ENCODE data around the gene PLCG2. TPM values are rescaled to one million over a fixed set of nuclear protein-coding genes. Genes with fewer than 3 reads are reported as not detected.

PLCG2 gene
- total RNA-seq, 1 experiment from 2014 or later: 574 TPM

DNA sequence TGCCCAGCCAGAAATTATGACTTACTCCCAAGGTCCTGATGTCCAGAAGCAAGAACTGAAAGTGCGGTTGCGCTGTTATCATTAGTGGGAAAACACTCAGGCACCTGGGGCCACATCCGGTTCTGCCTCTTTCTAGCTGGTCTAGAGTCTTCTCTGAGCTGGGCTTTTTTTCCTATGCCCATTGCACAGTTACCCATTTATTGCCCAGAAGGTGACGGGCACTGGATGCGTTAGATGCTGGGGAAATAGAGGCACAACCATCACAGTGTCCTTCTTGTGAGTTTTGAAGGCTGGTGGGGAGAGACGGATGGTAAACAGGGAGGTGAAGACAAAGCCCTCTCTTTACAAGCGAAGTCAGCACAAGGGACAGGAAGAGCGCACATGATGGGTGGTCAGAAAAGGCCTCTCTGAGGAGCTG lies 37.7 kb downstream of the PLCG2 start:
- Histone ChIP-seq H3K9ac (ENCODE audit: low read length) (peak overlapping the region; percentile 62), H3K36me3 (ENCODE audit: insufficient read depth, low read length) (peaks cover 4% of the 10 kb centered on the region; the same call in 1 of the 2 replicates), H3K79me2 (ENCODE audit: low read length) (peaks cover 69% of the 10 kb centered on the region), H3K4me1 (ENCODE audit: low read length) (peaks cover 96% of the 10 kb centered on the region), H3K9me2 (replicated peaks; ENCODE audit: insufficient read depth, low read length) (no peaks in the 10 kb centered on the region), H3K4me3 (ENCODE audit: low read length) (peak overlapping the region; percentile 33; the same call in 1 of the 2 replicates), H3K9me3 (ENCODE audit: low read length) (no peaks in the 10 kb centered on the region), H3K4me2 (ENCODE audit: low read depth, low read length, poor library complexity, severe bottlenecking) (peak overlapping the region; percentile 61), H3K27ac (ENCODE audit: low read length) (peak overlapping the region; percentile 98), H2AFZ (ENCODE audit: low read length) (no peak overlapping the region), H3K27me3 (ENCODE audit: low read length) (no peaks in the 10 kb centered on the region), H4K20me1 (ENCODE audit: insufficient read depth, low read depth, low read length) (peaks cover 38% of the 10 kb centered on the region)
- DNase-seq: no peak

DNA sequence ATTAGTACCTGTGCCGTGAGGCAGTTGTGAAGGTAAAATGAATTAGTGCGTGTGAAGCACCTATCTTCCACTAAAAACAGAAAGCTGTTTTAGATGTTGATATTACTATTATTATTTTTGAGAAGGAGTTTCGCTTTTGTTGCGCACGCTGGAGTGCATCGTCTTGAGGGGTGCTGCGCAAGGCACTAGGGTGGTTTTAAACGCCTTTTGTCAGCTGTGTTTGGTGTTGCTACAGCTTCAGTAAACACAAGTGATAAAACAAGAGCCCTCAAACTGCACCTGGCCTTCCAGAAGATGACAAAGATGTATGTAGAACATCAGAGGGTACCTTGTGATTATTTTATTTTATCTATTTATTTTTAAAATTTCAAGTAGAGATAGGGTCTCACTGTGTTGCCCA lies 38.2 kb downstream of the PLCG2 start:
- no peak for DNase-seq
- no peak overlapping the region for H2AFZ ChIP-seq (ENCODE audit: low read length)
- peaks cover 4% of the 10 kb centered on the region; the same call in 1 of the 2 replicates for H3K36me3 ChIP-seq (ENCODE audit: insufficient read depth, low read length)
- peaks cover 38% of the 10 kb centered on the region for H4K20me1 ChIP-seq (ENCODE audit: insufficient read depth, low read depth, low read length)
- peaks cover 100% of the 10 kb centered on the region for H3K4me1 ChIP-seq (ENCODE audit: low read length)
- no peaks in the 10 kb centered on the region for H3K9me2 ChIP-seq (replicated peaks; ENCODE audit: insufficient read depth, low read length)
- peak overlapping the region; percentile 38; the same call in 1 of the 2 replicates for H3K4me3 ChIP-seq (ENCODE audit: low read length)
- H3K27me3 ChIP-seq (ENCODE audit: low read length): no peaks in the 10 kb centered on the region
- peaks cover 74% of the 10 kb centered on the region for H3K79me2 ChIP-seq (ENCODE audit: low read length)
- H3K27ac ChIP-seq (ENCODE audit: low read length): peak overlapping the region; percentile 98
- no peaks in the 10 kb centered on the region for H3K9me3 ChIP-seq (ENCODE audit: low read length)
- peak overlapping the region; percentile 61 for H3K4me2 ChIP-seq (ENCODE audit: low read depth, low read length, poor library complexity, severe bottlenecking)
- peak overlapping the region; percentile 62 for H3K9ac ChIP-seq (ENCODE audit: low read length)

DNA sequence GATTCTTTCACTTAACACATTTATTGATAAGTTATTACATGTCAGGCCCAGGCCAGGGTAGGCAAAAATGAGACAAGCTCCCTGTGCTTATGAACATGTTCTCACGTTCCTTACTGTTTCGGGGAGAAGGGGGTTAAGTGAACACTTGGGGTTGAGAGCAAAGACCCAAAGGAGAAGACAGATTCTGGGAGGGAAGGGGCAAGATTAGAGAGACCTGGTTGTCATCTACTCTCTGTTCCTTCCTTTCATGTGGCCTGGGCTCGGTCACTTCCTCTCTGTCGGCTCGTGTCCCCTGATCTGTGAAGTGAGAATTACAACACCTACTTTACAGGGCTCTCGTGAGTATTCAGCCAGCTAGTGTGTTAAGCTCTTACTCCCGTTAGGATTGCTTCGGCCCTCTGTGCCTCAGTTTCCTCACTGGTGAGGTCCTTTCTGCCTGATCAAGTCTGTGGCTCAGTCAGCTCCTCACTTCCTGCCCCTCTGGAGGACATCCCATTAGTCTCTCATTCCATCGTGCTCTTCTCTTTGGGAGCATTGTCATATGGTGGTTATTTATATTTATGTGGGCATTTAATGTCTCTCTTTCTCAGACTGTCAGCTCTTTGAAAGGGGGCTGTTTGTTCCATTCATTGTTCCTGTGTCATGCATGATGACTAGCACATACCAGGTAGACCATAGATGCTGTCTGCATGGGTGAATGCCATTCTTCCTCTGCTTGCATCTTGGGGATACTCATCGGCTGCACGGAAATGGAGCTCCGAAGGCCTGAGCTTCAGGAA lies 38.9 kb downstream of the PLCG2 start:
- H3K79me2 ChIP-seq (ENCODE audit: low read length): peaks cover 74% of the 10 kb centered on the region
- peak overlapping the region; percentile 38; the same call in 1 of the 2 replicates for H3K4me3 ChIP-seq (ENCODE audit: low read length)
- no peaks in the 10 kb centered on the region for H3K9me3 ChIP-seq (ENCODE audit: low read length)
- peaks cover 38% of the 10 kb centered on the region for H4K20me1 ChIP-seq (ENCODE audit: insufficient read depth, low read depth, low read length)
- H3K27me3 ChIP-seq (ENCODE audit: low read length): no peaks in the 10 kb centered on the region
- peaks cover 4% of the 10 kb centered on the region; the same call in 1 of the 2 replicates for H3K36me3 ChIP-seq (ENCODE audit: insufficient read depth, low read length)
- H3K9ac ChIP-seq (ENCODE audit: low read length): peak overlapping the region; percentile 62
- peak overlapping the region; percentile 61 for H3K4me2 ChIP-seq (ENCODE audit: low read depth, low read length, poor library complexity, severe bottlenecking)
- DNase-seq: peak; percentile 86
- H3K27ac ChIP-seq (ENCODE audit: low read length): peak overlapping the region; percentile 98
- H3K9me2 ChIP-seq (replicated peaks; ENCODE audit: insufficient read depth, low read length): no peaks in the 10 kb centered on the region
- H3K4me1 ChIP-seq (ENCODE audit: low read length): peaks cover 100% of the 10 kb centered on the region
- no peak overlapping the region for H2AFZ ChIP-seq (ENCODE audit: low read length)

DNA sequence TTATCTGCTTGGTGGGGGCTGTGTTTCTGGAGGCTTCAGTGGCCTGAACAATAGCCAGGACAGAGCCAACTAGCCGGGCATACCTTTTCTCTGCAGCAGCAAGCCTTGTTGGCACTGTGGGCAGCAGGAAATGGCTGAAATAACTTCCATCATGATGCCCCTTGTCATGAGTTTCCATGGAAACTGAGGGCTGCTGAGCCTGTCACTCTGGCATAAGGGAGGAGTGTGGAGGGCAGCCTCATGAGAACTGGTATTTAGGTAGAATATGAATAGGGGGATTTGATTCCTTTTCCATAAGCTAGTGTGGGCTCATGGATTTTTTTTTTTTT lies 39.4 kb downstream of the PLCG2 start:
- no peak overlapping the region for H2AFZ ChIP-seq (ENCODE audit: low read length)
- no peaks in the 10 kb centered on the region for H3K9me2 ChIP-seq (replicated peaks; ENCODE audit: insufficient read depth, low read length)
- peak overlapping the region; percentile 62 for H3K9ac ChIP-seq (ENCODE audit: low read length)
- peaks cover 74% of the 10 kb centered on the region for H3K79me2 ChIP-seq (ENCODE audit: low read length)
- DNase-seq: no peak
- H3K4me1 ChIP-seq (ENCODE audit: low read length): peaks cover 100% of the 10 kb centered on the region
- H3K4me2 ChIP-seq (ENCODE audit: low read depth, low read length, poor library complexity, severe bottlenecking): peak overlapping the region; percentile 61
- no peaks in the 10 kb centered on the region for H3K27me3 ChIP-seq (ENCODE audit: low read length)
- no peaks in the 10 kb centered on the region for H3K9me3 ChIP-seq (ENCODE audit: low read length)
- peak overlapping the region; percentile 98 for H3K27ac ChIP-seq (ENCODE audit: low read length)
- peaks cover 4% of the 10 kb centered on the region; the same call in 1 of the 2 replicates for H3K36me3 ChIP-seq (ENCODE audit: insufficient read depth, low read length)
- H3K4me3 ChIP-seq (ENCODE audit: low read length): peak overlapping the region; percentile 38; the same call in 1 of the 2 replicates
- peaks cover 35% of the 10 kb centered on the region for H4K20me1 ChIP-seq (ENCODE audit: insufficient read depth, low read depth, low read length)

DNA sequence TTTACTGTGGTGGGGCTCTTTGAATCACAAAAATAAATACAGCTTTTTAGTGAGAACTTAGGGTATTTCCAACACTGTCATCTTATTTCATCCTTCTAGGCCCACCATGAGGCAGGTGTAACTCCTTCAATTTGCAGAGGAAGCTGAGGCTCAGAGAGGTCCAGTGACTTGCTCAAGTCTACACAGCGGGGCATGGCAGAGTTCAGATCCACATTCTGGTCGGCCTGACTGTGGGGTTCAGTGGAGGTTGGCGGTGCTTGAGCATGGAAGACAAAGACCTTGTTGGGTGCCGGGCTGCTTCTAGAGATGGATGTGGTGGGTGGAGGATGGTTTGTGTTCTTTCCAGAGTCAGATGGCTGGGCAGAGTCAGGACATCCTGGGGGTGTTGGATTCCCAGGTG lies 39.8 kb downstream of the PLCG2 start:
- peak overlapping the region; percentile 98 for H3K27ac ChIP-seq (ENCODE audit: low read length)
- H3K9me3 ChIP-seq (ENCODE audit: low read length): no peaks in the 10 kb centered on the region
- peaks cover 100% of the 10 kb centered on the region for H3K4me1 ChIP-seq (ENCODE audit: low read length)
- peak overlapping the region; percentile 61 for H3K4me2 ChIP-seq (ENCODE audit: low read depth, low read length, poor library complexity, severe bottlenecking)
- no peak for DNase-seq
- peaks cover 32% of the 10 kb centered on the region for H4K20me1 ChIP-seq (ENCODE audit: insufficient read depth, low read depth, low read length)
- peak overlapping the region; percentile 62 for H3K9ac ChIP-seq (ENCODE audit: low read length)
- peak overlapping the region; percentile 38; the same call in 1 of the 2 replicates for H3K4me3 ChIP-seq (ENCODE audit: low read length)
- peaks cover 73% of the 10 kb centered on the region for H3K79me2 ChIP-seq (ENCODE audit: low read length)
- H2AFZ ChIP-seq (ENCODE audit: low read length): no peak overlapping the region
- no peaks in the 10 kb centered on the region for H3K9me2 ChIP-seq (replicated peaks; ENCODE audit: insufficient read depth, low read length)
- no peaks in the 10 kb centered on the region for H3K27me3 ChIP-seq (ENCODE audit: low read length)
- peaks cover 4% of the 10 kb centered on the region; the same call in 1 of the 2 replicates for H3K36me3 ChIP-seq (ENCODE audit: insufficient read depth, low read length)

DNA sequence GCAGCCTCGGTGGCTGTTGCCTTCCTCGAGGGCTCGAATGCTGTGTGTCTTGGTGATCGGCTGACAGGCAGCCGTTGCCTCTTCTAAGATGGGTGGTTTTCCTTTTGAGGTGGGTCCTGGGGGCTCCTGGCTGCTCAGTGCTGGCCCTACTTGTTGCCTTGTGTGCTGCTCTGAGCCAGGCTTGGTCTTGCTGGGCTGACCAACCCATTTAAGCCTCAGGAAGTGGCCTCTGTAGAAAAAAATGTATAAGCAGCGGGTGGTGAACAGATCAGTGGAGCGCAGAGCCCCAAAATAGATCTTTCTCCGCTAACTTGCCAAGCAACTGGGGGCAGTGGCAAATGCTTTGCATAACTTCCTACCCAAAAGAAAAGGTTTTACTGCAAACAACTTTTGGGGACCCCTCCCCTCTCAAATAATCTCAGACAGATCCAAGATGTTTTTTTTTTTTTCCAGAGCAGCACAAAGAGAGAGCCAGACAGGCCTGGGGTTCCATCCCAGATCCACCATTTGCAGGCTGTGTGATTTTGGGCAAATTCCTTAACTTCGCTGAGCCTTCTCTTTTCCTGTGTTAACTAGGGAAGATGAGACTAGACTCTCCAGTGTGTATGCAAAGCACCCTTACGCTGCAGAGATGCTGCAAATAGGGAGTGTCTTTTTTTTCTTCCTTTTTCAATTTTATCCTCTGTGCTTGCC lies 42.5 kb downstream of the PLCG2 start:
- no peak overlapping the region for H2AFZ ChIP-seq (ENCODE audit: low read length)
- peak; percentile 94 for DNase-seq
- peak overlapping the region; percentile 77 for H3K9ac ChIP-seq (ENCODE audit: low read length)
- peaks cover 14% of the 10 kb centered on the region; the same call in 1 of the 2 replicates for H4K20me1 ChIP-seq (ENCODE audit: insufficient read depth, low read depth, low read length)
- peak overlapping the region; percentile 98 for H3K27ac ChIP-seq (ENCODE audit: low read length)
- no peaks in the 10 kb centered on the region for H3K27me3 ChIP-seq (ENCODE audit: low read length)
- H3K36me3 ChIP-seq (ENCODE audit: insufficient read depth, low read length): peaks cover 25% of the 10 kb centered on the region
- H3K79me2 ChIP-seq (ENCODE audit: low read length): peaks cover 73% of the 10 kb centered on the region
- H3K4me3 ChIP-seq (ENCODE audit: low read length): peak overlapping the region; percentile 56
- H3K4me1 ChIP-seq (ENCODE audit: low read length): peaks cover 100% of the 10 kb centered on the region
- H3K9me2 ChIP-seq (replicated peaks; ENCODE audit: insufficient read depth, low read length): no peaks in the 10 kb centered on the region
- H3K4me2 ChIP-seq (ENCODE audit: low read depth, low read length, poor library complexity, severe bottlenecking): peak overlapping the region; percentile 73
- no peaks in the 10 kb centered on the region for H3K9me3 ChIP-seq (ENCODE audit: low read length)

DNA sequence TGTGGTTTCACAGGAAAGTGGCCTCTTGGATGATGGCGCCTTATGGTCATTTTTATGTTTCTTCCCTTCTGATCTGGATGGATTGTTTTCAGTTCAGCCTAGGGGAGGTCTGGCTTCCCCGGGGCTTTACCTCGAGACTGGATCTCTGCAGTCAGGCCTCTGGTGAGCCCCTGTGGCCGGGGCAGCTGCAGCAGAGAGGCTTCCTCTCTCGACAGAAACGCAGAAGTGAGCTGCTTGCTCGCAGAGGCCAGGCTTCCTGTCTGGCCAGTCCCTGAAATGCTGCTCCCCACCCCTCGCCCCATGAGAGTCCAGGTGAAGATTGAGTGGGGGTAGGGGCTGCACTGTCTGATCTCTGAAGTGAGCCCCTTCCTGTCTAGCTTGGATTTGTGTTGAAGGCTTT lies 44.0 kb downstream of the PLCG2 start:
- H4K20me1 ChIP-seq (ENCODE audit: insufficient read depth, low read depth, low read length): peaks cover 6% of the 10 kb centered on the region; the same call in 1 of the 2 replicates
- peak overlapping the region; percentile 56 for H3K4me3 ChIP-seq (ENCODE audit: low read length)
- no peaks in the 10 kb centered on the region for H3K9me3 ChIP-seq (ENCODE audit: low read length)
- H3K79me2 ChIP-seq (ENCODE audit: low read length): peaks cover 61% of the 10 kb centered on the region
- no peaks in the 10 kb centered on the region for H3K27me3 ChIP-seq (ENCODE audit: low read length)
- peak; percentile 88 for DNase-seq
- H3K36me3 ChIP-seq (ENCODE audit: insufficient read depth, low read length): peaks cover 31% of the 10 kb centered on the region
- H3K4me2 ChIP-seq (ENCODE audit: low read depth, low read length, poor library complexity, severe bottlenecking): peak overlapping the region; percentile 73
- no peaks in the 10 kb centered on the region for H3K9me2 ChIP-seq (replicated peaks; ENCODE audit: insufficient read depth, low read length)
- peak overlapping the region; percentile 77 for H3K9ac ChIP-seq (ENCODE audit: low read length)
- H2AFZ ChIP-seq (ENCODE audit: low read length): no peak overlapping the region
- H3K27ac ChIP-seq (ENCODE audit: low read length): peak overlapping the region; percentile 98
- H3K4me1 ChIP-seq (ENCODE audit: low read length): peaks cover 100% of the 10 kb centered on the region

DNA sequence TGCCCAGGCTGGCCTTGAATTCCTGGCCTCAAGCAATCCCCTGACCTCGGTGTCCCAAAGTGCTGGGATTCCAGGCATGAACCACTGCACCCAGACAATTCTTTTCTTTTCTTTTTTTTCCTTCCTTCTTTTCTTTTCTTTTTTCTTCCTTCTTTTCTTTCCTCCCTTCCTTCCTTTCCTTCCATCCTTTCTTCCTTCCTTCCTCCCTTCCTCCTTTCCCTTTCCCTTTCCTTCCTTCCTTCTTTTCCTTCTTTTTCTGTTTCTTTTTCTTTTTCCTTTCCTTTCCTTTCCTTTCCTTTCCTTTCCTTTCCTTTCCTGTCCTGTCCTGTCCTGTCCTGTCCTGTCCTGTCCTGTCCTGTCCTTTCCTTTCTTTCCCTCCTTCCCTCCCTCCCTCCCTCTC lies 44.6 kb downstream of the PLCG2 start:
- Histone ChIP-seq H3K9me3 (ENCODE audit: low read length) (no peaks in the 10 kb centered on the region), H3K27ac (ENCODE audit: low read length) (peak overlapping the region; percentile 98), H3K4me3 (ENCODE audit: low read length) (peak overlapping the region; percentile 15; the same call in 1 of the 2 replicates), H3K9ac (ENCODE audit: low read length) (peak overlapping the region; percentile 77), H3K27me3 (ENCODE audit: low read length) (no peaks in the 10 kb centered on the region), H3K4me2 (ENCODE audit: low read depth, low read length, poor library complexity, severe bottlenecking) (peak overlapping the region; percentile 73), H3K36me3 (ENCODE audit: insufficient read depth, low read length) (peaks cover 31% of the 10 kb centered on the region), H2AFZ (ENCODE audit: low read length) (no peak overlapping the region), H3K79me2 (ENCODE audit: low read length) (peaks cover 59% of the 10 kb centered on the region), H4K20me1 (ENCODE audit: insufficient read depth, low read depth, low read length) (no peaks in the 10 kb centered on the region; the same call in 1 of the 2 replicates), H3K4me1 (ENCODE audit: low read length) (peaks cover 99% of the 10 kb centered on the region), H3K9me2 (replicated peaks; ENCODE audit: insufficient read depth, low read length) (no peaks in the 10 kb centered on the region)
- no peak for DNase-seq
